Ovary (tissue), 9 donors: ENCODE results near the gene PGM5. TPM values are rescaled to one million over a fixed set of nuclear protein-coding genes. Genes with fewer than 3 reads are reported as not detected.

Source experiments
- DNase-seq, 5 donors: peaks; one replicate each; pipeline ENCODE4 v3.0.0-alpha.2; 2019 to 2020
- H3K27ac ChIP-seq, 2 donors: fragments of 200-600 bp; one replicate each; pipeline versions ENCODE4 v1.5.1 to v1.8.0; 2019 to 2022
- H3K27me3 ChIP-seq: fragments of 200-600 bp; one replicate; pipeline ENCODE4 v1.8.0; 2022
- H3K36me3 ChIP-seq: fragments of 200-600 bp; sonication (generic); one replicate; pipeline ENCODE4 v1.5.1; 2019
- H3K4me1 ChIP-seq: one replicate; pipeline ENCODE4 v1.8.1; 2013; ENCODE audit warnings: mild to moderate bottlenecking, moderate library complexity; ENCODE audit not compliant: insufficient read depth
- H3K4me3 ChIP-seq: fragments of 200-600 bp; sonication (generic); one replicate; pipeline ENCODE4 v1.5.1; 2017
- H3K9me3 ChIP-seq, 2 donors: fragments of 200-600 bp in 1 of 2; sonication (generic) in 1 of 2; one replicate each; pipeline versions ENCODE4 v1.5.1 to v1.8.1; 2013 to 2019; ENCODE audit warnings: mild to moderate bottlenecking in 1 of 2, moderate library complexity in 1 of 2
- EP300 ChIP-seq: sonication (generic); formaldehyde crosslinking; IDR thresholded peaks from one replicate; pipeline ENCODE4 v1.6.1; 2017; ENCODE audit warnings: antibody characterized with exemption
- POLR2A ChIP-seq: fragments of 450-650 bp; IDR thresholded peaks from one replicate; pipeline ENCODE4 v1.6.1; 2017; ENCODE audit warnings: antibody characterized with exemption, mild to moderate bottlenecking, moderate library complexity
- WGBS, 3 donors: extraction: QIAGEN DNeasy Blood & Tissue Kit in 1 of 3; methylation state at CpG; one replicate each; pipeline versions ENCODE4 v1.1.5 to v1.1.7; 2013 to 2017; 5-methylcytosine and 5-hydroxymethylcytosine counted together
- intact Hi-C, 4 donors: fragments of 100-400 bp; cut with DNase I; formaldehyde crosslinking; loops; one replicate each; pipeline versions ENCODE4 v1.11.0 to v1.15.1; 2022 to 2023
- polyA plus RNA-seq, 2 donors: library from polyadenylated mRNA; stranded (reverse); fragments of 200-250 nt in 1 of 2; fragments of 350-450 nt in 1 of 2; fragmentation: Illumina TruSeq in 1 of 2; extraction: RNeasy Lipid Tissue Mini Kit (QIAGEN cat#74804) in 1 of 2; gene quantifications; one replicate each; pipeline ENCODE4 v1.2.3, GENCODE V29; 2013 to 2014
- total RNA-seq, 7 donors: library from RNA; depleted of rRNA in 2 of 7; stranded (reverse); fragments of >200 nt in 2 of 7; fragmentation: NEBNext Ultra II Directional in 3 of 7; extraction: Animal tissue kit (Norgen Biotek cat#: 25700) in 3 of 7; gene quantifications; one replicate each; pipeline versions ENCODE4 v1.1.0 to v1.2.4, GENCODE V29; 2016 to 2023
- TF ChIP-seq, protein P1 (sequence below), 3 donors: fragments of 450-650 bp in 2 of 3; fragments of 200-600 bp in 1 of 3; IDR thresholded peaks; one replicate each; pipeline versions ENCODE4 v1.5.1 to v1.8.0; 2016 to 2022; ENCODE audit warnings: antibody characterized with exemption in 3 of 3, mild to moderate bottlenecking in 1 of 3
- donor health status: DM: no; HTN: no; CAD: no; lungs with moderate emphysema.
- donor health status: DM: no; HTN: no; CAD: no.
- donor health status: Bipolar disorder and iron deficiency.
- donor health status: DM: yes; HTN: yes; CAD: no.
- donor health status: DM: no; HTN: no; CAD: no.
- donor health status: DM: yes; HTN: yes; CAD: no.

Gene PGM5
- total and polyA plus RNA-seq, 9 donors, result 16.2 to 124 (median 28.5) TPM

DNA sequence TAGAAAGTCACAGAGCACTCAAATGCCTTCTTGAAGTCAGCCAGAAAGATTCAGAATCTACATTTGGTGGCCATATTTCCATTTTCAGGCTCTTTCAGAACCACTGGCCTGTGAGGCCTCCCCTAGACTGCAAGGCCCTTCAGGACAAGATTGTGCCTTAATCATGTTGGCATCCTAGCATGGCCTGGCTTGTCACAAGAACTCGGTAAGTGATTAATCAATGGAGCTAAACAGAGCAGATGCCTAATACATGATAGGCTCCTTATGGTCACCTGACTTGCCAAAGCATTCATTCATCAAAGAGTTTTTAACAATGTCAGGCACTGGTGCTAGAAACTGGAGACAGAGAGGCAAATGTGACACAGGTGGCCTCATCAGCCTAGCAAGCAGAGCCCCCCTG, 70.3 kb downstream of the PGM5 start:
- DNase-seq, result no peak
- intact Hi-C loops, result no loop called here
- no peaks in the 10 kb centered on the region for H3K9me3 ChIP-seq
- H3K27me3 ChIP-seq, result no peaks in the 10 kb centered on the region
- WGBS, 3 donors, result 68 to 94% (median 75%) methylated on average over 1 of the region's 1 CpG
- H3K4me1 ChIP-seq, result no peaks in the 10 kb centered on the region
- TF ChIP-seq EP300 (no peak), POLR2A (no peak)
- TF ChIP-seq, protein P1, sequence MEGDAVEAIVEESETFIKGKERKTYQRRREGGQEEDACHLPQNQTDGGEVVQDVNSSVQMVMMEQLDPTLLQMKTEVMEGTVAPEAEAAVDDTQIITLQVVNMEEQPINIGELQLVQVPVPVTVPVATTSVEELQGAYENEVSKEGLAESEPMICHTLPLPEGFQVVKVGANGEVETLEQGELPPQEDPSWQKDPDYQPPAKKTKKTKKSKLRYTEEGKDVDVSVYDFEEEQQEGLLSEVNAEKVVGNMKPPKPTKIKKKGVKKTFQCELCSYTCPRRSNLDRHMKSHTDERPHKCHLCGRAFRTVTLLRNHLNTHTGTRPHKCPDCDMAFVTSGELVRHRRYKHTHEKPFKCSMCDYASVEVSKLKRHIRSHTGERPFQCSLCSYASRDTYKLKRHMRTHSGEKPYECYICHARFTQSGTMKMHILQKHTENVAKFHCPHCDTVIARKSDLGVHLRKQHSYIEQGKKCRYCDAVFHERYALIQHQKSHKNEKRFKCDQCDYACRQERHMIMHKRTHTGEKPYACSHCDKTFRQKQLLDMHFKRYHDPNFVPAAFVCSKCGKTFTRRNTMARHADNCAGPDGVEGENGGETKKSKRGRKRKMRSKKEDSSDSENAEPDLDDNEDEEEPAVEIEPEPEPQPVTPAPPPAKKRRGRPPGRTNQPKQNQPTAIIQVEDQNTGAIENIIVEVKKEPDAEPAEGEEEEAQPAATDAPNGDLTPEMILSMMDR (IDR thresholded peaks at IDR 0.05), result no peak
- no peak overlapping the region for H3K4me3 ChIP-seq
- no peaks in the 10 kb centered on the region for H3K36me3 ChIP-seq
- H3K27ac ChIP-seq, result no peak overlapping the region

DNA sequence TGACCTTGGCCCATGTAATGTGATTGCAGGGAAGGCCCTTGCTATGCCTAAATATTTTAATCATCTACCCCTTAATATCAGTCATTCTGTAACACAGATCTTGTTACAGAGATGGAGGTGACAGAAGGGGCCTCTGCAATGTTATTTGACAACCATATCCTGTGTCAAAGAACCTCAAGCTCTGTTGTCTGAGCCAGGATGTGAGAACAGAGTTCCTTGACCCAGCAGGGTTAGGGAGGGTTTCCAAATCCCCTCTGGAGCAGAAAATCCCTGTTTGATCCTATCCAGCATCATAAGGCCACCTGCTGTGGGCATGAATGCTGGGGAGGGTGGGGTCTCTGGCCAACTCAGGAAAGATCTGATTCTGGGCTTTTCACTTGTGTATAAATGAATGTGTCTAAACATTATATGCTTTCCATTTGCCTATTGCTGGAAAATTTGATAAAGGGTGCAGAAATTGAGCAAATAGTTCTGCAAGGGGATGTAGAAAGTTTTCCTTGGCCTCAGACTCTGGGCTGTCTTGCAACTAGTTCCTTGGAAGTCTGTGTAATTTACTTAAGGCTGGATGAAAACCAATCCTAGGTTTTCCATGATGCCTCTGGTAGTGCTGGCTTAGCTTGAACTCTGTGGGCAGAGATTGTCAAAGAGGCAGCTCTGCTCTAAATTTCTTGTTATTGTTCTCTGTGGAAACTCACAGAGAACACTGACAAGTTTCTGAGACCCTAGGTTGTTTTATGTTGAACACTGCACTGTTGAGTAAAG, 71.0 kb downstream of the PGM5 start:
- Histone ChIP-seq H3K9me3 (no peaks in the 10 kb centered on the region), H3K36me3 (no peaks in the 10 kb centered on the region), H3K4me1 (no peaks in the 10 kb centered on the region), H3K27me3 (no peaks in the 10 kb centered on the region), H3K27ac (no peak overlapping the region), H3K4me3 (no peak overlapping the region)
- no peak for TF ChIP-seq POLR2A
- no peak for DNase-seq
- intact Hi-C loops, result no loop called here

DNA sequence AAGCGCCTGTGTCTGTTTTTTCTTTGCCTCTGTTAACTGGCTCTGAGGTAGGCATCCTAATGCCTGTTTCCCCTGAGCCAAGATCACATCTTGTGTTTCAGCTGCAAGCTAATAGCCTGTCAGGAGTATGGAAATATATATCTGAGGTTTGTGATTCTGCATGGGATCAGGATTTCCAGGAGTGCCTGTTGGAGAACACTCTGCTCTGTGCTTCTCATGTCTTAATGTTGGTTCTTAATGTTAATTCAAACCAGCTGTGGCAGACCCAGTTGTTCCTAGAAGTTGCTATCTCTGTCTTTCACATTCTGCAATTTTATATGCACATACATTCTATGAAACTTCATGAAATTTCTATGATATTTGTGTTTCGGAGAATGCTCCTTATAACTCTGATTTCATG, 72.1 kb downstream of the PGM5 start:
- Histone ChIP-seq H3K27me3 (no peaks in the 10 kb centered on the region), H3K27ac (no peak overlapping the region), H3K4me3 (no peak overlapping the region), H3K9me3 (no peaks in the 10 kb centered on the region), H3K4me1 (no peaks in the 10 kb centered on the region), H3K36me3 (no peaks in the 10 kb centered on the region)
- TF ChIP-seq EP300 (no peak), POLR2A (no peak)
- TF ChIP-seq, protein P1 (IDR thresholded peaks at IDR 0.05), result no peak
- intact Hi-C loops, result no loop called here
- 48 to 72% (median 68%) methylated on average over 2 of the region's 2 CpGs for WGBS, 3 donors
- no peak for DNase-seq

DNA sequence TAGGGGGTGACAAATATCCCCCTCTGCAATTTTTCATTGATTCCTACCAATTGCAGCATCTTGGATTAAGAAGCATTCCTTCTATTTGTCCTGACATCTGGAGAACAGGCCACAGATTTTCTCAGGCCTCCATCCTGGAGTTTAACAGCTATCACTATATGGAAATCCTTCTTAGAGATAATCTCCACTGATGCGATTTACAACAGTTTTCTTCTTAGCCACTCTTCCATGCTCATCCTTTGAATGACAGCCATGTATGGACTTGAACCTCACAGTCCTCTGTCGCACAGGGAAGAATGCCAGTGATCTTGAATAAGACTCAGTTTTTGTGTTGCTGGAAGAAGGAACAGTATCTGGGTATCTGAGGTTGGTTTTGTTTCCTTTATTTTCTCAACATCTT, 73.2 kb downstream of the PGM5 start:
- intact Hi-C loops, result no loop called here
- no peaks in the 10 kb centered on the region for H3K9me3 ChIP-seq
- H3K27ac ChIP-seq, result no peak overlapping the region
- TF ChIP-seq EP300, result no peak
- no peak for TF ChIP-seq POLR2A
- TF ChIP-seq, protein P1 (IDR thresholded peaks at IDR 0.05), result no peak
- no peaks in the 10 kb centered on the region for H3K4me1 ChIP-seq
- no peaks in the 10 kb centered on the region for H3K27me3 ChIP-seq
- no peak overlapping the region for H3K4me3 ChIP-seq
- WGBS, 3 donors, result 95 to 97% (median 96%) methylated on average over 2 of the region's 2 CpGs
- DNase-seq, result no peak
- no peaks in the 10 kb centered on the region for H3K36me3 ChIP-seq

DNA sequence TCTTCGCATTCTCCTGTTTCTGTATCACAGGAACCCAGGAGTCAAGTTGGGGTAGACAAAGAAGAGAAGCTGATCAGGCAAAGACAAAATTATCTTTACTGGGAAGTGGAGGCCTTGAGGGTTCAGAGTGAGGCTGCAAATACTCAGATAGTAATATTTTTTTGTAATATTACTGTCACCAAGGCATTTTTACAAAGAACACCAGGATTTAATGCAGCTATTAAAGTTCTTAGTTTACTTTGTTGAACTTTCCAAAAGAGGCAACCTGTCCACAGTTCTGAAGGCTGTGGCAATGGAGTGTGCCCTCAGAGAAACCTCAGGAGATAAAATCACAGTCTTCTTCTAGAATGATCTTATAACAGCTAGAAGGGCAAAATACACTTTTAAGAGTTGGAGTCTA, 74.9 kb downstream of the PGM5 start:
- H3K4me3 ChIP-seq, result no peak overlapping the region
- DNase-seq, result no peak
- H3K9me3 ChIP-seq, result no peaks in the 10 kb centered on the region
- TF ChIP-seq, protein P1 (IDR thresholded peaks at IDR 0.05), result no peak
- TF ChIP-seq EP300 (no peak), POLR2A (no peak)
- no peaks in the 10 kb centered on the region for H3K4me1 ChIP-seq
- WGBS, 3 donors, result 96 to 98% (median 98%) methylated on average over 1 of the region's 1 CpG
- no peaks in the 10 kb centered on the region for H3K36me3 ChIP-seq
- intact Hi-C loops, result no loop called here
- no peaks in the 10 kb centered on the region for H3K27me3 ChIP-seq
- H3K27ac ChIP-seq, result no peak overlapping the region
